ENCODE results near the gene FCRLA.
"Not testable (repeated sequence)": the region's sequence is repeated elsewhere in the genome, so short reads cannot be mapped to it uniquely, and the experiment has no call there.

FCRLA gene

DNA sequence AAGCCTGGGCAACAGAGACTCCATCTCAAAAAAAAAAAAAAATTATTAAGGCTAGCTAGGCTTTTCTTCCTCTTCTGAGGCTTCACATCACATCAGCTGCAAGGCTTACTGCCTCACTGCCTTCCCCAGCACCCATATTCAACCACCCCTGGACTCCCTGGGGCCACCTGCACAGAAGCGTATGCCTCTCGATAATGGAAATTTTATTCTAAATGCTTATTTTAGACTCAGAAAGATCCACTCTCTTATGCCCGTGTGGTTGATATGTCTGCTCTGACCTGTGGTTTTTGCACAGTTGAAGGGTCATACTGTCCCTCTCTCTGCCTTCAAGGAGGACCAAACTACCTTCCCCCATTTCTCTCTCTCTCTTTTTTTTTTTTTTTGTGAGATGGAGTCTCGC, 1.5 kb upstream of the FCRLA start:
- no peak for DNase-seq (ENCODE audit: low read depth)

DNA sequence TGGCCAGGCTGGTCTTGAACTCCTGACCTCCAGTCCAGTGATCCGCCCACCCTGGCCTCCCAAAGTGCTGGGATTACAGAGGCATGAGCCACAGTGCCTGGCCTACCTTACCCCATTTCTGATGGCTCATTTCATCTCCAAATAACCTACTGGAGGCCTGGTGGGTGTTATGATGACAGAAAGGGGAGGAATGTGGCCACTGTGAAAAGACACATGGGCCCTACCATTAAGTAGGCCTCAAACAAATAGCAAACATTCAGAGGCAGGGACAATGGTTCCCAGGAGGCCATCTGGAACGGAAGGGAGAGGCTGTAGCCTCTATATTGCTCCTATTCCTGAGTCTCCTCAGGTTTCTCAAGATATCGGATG, 932 bp upstream of the FCRLA start:
- peak; percentile 58 for DNase-seq (ENCODE audit: low read depth)

DNA sequence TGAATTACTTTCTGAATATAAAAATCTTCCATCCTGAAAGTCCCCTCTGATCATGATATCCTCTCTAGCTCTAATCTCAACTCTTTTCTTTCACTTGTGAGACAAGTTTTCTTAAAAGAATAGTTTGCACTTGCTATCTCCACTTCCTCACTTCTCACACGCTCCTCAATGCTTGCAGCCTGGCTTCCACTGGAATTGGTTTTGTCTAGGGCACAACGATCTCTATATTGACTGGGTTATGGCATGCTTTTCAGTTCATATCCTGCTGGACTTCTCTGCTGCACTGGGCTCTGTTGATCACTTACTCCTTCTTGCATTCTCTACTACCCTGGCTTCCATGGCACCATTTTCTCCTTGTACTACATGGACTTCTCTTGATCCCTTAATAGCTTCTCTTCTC, 474 bp downstream of the FCRLA start:
- no peak for DNase-seq (ENCODE audit: low read depth)

DNA sequence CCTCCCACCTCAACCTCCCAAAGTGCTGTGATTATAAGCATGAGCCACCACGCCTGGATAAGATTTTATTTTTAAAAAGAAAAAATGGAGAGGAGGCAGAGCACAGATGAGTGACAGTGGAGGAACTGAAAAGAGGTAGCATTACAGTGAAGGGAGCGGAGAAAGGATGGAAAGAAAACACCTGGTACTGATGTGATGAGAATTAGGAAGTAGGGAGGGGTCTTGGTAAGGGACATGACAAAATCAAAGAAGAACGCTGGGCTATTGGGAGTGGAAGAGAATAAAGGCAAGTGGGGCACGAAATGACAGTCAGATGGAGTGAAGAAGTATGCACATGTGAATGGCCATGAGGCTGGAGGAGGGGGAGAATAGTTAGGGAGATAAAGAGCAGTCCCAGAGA, 2.3 kb downstream of the FCRLA start:
- DNase-seq (ENCODE audit: low read depth): no peak

DNA sequence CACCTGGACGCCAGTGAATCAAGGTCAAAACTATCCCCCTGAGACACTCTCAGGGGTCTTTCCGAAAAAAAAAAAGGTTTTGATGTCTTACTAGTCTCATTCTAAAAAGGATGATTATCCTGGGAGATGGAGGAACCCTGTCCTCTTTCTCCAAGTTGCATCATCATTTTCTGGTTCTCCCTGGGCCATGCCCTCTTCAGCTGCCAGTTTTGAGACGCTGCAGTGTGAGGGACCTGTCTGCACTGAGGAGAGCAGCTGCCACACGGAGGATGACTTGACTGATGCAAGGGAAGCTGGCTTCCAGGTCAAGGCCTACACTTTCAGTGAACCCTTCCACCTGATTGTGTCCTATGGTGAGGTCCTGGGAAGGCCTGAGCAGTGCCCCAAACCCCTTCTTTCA, 3.5 kb downstream of the FCRLA start:
- no peak for DNase-seq (ENCODE audit: low read depth)

DNA sequence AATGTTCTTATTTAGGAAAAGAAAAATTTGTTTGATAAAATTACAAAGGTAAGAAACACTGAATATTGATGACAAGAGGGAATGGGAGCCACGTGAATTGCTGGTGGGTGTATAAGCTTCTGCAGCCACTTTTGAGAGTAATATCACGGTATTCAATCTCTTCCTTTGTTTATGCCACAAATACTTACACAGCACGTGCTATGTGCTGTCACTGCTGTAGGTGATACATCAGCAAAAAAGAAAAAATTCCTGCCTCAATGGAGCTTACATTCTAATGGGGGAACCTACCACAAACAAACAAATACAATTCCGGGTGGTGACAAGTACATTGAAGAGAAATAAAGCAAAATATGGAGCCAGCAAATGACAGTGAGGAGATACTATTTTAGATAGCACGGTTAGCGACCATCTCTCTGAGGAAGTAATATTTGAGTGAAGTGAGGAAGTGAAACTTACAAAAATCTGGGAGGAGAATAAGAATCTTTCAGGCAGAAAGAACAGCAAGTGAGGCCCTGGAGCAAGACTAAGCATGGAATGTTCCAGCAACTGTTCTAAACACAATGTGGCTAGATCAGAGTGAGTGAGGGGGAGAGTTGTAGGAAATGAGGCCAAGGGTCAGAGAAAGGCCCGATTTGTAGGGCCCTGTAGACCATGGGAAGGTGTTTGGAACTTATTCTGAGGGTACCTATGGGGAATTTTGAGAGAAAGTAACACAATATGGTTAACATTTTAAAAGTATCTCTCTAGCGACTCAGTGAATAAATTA, 11.7 kb downstream of the FCRLA start:
- DNase-seq (ENCODE audit: low read depth): no peak

DNA sequence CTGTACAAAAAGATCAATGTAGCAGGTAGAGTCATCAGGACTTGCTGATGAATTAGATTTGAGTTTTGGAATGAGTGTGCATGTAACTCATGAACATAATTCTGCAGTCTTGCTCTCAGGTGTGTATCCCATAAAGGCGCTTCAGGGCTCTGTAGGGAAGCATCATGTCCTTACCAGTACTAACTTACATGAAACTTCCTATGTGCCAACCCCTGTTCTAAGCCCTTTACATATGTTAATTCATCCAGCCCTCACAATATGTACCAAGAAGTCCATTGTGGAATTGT, 12.2 kb downstream of the FCRLA start:
- no peak for DNase-seq (ENCODE audit: low read depth)

DNA sequence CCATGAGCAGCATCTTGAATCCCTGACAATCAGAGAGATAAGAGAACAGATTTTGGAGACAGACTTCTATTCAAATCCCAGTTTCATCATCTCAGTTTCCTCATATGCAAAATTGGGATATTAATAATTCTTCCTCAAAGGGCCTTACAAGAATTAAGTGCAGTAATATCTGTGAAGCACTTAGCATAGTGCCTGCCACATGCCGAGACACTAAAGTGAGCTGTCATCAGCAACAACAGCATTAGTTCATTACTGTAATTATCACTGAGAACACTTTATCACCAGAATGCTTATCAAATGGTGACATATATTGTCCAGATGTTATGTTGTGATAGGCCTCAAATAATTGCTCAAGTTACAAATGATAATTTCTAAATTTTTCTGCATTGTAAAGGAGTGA, 13.4 kb downstream of the FCRLA start:
- no peak for DNase-seq (ENCODE audit: low read depth)

DNA sequence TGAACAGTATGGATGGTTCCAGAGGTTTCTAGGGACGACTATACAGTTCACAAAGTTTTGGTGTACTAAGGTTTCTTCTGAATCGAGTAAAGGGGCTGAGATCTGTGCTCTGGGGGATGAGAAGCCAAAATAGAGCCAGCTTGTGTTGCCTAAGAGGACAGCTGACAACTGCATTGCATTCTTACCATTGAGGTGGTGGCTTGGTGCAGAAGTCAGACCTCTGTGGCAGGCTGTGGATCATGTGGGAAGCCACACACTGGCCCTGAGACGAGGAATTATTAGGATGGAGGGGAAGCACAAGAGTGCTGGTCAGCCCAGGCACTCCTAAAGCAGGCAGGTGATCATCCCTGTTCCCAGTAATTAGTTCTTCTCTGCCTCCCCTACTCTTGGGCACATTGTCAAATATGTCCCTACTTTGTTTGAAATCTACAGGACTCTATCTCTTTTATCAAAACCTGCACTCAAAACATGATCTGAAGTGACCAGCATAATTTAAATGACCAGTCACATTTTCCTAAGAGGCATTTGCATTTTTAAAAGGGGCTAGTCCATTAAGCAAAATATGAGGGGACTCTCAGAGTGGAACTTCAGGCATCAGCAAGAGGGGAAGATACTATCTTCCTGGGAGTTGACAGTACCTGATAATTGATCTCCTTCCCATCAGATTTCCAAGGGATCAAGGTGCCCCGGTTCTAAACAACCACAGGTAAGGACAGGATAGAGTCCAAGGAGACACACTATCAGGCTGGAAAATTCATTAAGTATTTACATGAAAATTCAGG, 14.1 kb downstream of the FCRLA start, which contains the start of gene FCRLB:
Gene FCRLB, plus strand, starts transcription at position 589 of the 782 bp plus-strand sequence. CDS start 1,129 bp downstream, outside the sequence.
- no peak for DNase-seq (ENCODE audit: low read depth)

DNA sequence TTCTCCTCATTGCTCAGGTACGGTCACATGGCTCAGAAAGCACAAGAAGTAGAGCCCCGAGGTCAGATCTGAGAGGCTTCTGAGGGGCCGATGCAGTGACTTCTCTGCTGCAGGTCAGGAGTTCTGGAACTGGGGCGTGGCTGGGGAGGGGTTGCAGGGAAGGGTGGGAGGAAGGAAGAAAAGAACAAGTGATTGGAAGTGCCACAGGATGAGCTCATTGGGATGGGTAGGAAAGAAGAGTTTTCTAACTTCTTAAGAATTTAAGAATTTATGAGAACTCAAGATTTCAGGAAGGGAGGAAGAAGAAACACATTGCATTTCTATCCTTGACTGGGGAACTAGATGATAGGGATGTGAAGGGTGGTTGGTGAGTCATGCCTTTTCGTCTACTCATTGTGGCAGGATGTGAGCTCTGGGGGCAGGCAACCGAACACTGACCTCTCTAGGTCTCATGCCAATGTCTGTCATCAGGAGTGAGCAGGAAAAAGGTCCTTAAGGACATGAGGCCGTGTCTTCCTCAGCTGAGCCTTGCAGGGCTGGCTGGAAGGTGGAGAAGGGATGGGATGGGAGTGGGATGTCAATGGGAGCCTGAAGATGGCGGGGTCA, 14.8 kb downstream of the FCRLA start:
- DNase-seq (ENCODE audit: low read depth): peak; percentile 91

DNA sequence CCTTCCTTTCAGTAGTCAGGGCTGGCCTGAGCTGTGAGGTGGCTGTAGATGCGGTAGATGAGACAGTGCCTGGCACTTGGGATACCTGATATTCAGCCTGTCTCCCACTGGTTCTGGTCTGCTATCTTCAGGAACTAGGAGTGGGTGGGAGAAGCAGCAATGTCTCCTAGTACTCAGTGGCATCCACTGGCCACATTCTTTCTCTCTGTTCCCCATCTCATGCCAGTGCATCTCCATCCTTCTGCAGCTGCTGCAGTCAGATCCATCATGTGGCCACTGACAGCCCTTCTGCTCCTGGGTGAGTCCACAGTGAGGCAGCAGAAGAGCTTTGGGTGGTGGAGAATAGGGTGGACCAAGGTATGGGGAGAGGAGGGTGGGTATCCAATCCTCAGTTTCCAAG, 15.4 kb downstream of the FCRLA start:
- DNase-seq (ENCODE audit: low read depth): no peak

DNA sequence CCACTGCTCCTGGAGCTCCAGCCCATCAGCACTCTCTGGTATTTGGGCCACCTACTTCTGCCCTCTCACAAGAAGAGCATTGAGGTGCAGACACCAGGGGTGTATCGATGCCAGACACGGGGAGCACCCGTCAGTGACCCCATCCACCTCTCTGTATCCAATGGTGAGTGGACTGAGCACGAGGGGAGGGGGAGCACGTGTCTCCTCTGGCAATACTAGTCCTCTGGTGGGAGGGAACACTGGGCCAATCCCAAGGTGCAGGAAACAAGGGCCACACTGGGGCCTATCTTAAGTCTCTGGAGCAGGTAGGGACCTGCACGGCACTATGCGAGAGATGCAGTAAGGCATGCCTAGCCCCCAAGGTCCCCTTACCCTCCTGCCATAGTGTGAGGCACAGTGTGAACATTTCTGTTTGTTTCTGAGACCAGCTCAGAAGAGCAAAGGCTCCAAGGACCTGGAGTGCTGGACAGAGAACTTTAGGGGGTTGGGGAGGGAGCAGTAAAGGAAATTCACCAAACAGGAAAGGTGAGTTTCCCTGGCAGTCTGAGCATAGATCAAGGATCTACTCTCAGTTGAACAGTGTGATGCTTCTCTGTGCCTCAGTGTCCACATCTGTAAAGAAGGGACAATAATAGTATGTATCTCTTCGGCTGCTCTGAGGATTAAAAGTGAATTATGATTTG, 16.6 kb downstream of the FCRLA start:
- no peak for DNase-seq (ENCODE audit: low read depth)

DNA sequence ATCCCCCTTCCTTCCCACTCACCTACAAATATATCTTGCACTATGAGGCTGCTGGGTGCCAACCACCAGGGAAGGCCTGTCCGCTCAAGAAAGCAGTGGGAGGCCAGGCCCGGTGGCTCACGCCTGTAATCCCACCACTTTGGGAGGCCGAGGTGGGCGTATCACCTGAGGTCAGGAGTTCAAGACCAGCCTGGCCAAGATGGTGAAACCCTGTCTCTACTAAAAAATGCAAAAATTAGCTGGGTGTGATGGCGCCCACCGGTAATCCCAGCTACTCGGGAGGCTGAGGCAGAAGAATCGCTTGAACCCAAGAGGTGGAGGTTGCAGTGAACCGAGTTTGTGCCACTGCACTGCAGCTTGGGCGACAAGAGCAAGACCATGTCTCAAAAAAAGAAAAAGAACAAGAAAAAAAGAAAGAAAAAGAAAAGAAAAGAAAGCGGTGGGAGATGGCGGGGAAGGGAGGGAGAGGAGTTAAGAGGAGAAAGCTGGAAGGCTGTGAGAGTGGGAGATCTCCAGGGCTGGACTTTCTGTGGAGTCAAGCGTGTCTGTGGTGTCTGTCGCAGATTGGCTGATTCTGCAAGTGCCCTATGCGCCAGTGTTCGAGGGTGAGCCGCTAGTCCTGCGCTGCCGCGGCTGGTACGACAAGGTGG, 18.4 kb downstream of the FCRLA start:
- not testable (repeated sequence) for DNase-seq (ENCODE audit: low read depth)

DNA sequence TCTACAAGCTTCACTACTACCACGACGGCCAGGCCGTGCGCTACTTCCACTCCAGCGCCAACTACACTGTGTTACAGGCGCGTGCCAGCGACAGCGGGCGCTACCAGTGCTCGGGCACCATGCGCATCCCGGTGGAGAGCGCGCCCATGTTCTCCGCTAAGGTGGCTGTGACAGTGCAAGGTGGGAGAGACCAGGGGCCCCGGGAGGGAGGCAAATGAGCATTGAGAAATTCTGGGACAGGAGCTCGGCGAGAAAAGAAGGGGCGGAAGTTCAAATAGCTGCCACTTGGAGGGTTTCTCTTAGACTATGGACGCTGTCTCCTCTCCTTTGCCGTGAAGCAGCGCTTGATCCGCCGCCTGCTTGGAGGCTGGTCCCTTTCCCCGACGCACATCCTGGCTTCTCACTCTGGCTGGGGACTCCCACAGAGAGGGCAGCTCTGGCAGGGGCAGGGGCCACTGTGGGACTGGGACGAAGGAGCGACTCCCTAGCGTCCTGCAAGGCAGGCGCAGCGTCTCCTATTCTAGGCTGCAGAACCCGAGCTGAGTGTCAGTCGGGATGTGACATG, 19.0 kb downstream of the FCRLA start:
- no peak for DNase-seq (ENCODE audit: low read depth)

DNA sequence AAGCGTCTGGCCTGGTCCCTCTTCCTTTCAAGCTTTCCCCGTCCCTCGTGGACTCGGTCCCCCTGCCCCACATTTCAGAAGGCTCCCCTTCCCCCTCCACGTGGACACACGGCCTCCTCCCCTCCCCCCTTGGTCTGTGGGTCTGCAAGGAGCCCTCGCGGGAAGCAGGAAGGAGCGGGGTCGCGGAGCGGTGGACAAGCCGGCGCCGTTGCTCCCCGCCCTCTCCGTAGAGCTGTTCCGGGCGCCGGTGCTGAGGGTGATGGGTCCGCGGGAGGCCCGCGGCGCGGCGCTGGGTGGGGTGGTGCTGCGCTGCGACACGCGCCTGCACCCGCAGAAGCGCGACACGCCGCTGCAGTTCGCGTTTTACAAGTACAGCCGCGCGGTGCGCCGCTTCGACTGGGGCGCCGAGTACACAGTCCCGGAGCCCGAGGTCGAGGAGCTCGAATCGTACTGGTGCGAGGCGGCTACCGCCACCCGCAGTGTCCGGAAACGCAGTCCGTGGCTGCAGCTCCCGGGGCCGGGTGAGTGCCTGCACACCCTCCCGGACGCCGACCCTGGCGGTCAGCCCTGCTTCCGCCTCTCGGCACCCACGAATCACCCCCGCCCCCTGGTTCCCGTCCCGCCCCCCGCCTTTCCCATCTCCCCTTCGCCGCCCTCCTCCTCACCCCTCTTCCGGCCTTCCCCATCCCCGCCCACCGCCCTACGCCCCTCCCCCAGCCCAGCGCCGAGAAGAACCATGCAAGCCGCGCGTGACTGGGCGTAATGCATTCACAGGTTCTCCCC, 19.6 kb downstream of the FCRLA start:
- DNase-seq (ENCODE audit: low read depth): peak; percentile 66

DNA sequence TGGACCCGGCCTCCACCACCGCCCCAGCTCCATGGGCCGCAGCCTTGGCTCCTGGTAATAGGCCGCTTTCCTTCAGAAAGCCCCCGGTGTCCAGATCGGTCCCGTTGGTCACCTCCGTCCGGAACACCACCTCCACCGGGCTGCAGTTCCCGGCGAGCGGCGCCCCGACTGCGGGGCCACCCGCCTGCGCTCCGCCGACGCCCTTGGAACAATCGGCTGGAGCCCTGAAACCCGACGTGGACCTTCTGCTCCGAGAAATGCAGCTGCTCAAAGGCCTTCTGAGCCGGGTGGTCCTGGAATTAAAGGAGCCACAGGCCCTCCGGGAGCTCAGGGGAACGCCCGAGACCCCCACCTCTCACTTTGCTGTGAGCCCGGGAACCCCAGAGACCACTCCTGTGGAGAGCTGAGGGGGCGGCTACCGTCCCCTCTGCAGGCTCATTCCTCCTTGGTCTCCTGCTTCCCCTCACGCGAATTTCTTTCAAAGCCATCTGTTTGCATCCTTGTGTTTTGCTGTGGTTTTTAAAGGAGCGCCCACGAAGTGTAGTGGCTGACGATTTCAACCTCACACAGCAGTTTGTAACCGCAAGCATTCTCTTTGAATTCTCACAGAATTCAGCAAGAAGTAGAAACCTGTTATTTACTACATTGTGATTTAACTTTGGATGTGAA, 20.4 kb downstream of the FCRLA start:
- DNase-seq (ENCODE audit: low read depth): peak; percentile 74

DNA sequence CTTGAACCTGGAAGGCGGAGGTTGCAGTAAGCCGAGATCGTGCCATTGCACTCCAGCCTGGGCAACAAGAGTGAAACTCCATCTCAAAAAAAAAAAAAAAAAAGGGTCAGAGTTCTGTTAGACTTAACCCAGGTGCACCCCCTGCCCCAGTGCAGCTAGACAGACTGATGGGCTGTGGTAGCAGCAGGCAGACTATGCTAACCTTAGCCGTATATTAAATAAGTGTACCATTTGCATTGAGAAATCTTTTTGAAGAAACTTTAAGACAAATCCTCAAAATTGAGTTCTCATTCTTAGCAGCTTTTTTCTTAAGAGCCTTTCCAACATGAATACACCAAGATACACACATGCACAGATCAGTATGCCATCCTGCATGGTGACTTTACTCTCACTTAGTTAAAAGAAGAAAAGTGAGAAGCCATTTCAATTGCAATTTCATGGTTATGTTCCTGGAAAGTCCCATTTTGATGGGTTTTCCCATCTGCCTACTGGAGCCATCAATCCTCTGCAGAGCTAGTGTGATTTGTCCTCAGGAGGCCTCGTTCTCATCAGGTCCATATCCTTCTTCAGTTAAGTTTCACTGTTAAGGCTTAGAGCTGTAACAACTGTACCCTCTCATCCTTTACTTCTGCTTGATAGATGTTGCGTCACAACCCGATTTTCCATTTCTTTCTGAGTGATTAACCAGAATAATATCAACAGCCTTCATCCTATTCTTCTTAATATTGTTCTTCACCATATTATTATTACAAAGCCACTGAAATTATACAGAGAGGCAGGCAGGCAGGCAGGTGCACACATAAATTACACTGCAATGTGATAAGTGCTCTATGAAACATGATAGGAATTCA, 21.6 kb downstream of the FCRLA start:
- no peak for DNase-seq (ENCODE audit: low read depth)

DNA sequence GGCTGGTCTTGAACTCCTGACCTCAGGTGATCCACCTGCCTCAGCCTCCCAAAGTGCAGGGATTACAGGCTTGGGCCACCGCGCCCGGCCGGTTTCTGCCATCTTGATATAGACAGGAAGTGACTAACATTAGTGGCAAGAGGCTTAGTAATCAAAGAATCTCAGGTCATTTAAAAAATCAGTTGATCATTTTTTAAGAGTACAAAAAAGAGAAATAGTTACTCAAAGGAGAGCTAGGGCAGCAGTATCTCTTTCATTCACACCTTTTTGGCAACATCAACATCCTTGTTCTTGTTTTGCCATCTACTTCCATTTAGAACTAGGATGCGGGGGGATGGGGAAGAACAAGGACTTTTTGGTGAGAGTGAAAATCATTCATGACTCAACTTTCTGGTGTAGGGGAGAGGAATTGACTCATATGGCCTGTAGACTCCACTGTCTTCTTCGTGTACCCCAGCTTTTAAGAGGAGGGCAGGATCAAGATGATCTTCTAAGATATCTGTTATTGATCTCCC, 23.1 kb downstream of the FCRLA start:
- DNase-seq (ENCODE audit: low read depth): no peak

DNA sequence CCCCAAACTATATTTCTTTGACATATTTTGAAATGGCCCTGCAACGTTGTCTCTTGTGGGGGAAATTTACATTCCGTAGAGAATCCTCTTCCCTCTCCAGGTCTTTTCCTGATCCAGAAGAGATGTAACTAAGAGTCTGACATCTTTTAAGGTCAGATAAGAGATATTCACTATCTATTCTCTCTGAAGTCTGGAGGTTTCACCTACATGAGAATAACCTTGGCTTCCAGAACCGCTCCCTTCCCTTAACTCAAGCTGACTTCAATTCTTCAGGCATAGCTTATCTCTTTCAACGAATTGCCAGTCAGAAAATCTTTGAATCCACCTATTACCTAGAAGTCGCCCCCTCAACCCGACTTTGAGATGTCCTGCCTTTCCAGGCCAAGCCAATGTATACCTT, 24.2 kb downstream of the FCRLA start:
- no peak for DNase-seq (ENCODE audit: low read depth)

All from GM04504 (cell line).